GM03348 (cell line): ENCODE results near the gene STAT5B.
"Not testable (repeated sequence)": the region's sequence is repeated elsewhere in the genome, so short reads cannot be mapped to it uniquely, and the experiment has no call there.

Experiments used
- DNase-seq: peaks from one replicate; pipeline ENCODE4 v3.0.0; 2012; ENCODE audit warnings: low spot score

The STAT5B gene

DNA sequence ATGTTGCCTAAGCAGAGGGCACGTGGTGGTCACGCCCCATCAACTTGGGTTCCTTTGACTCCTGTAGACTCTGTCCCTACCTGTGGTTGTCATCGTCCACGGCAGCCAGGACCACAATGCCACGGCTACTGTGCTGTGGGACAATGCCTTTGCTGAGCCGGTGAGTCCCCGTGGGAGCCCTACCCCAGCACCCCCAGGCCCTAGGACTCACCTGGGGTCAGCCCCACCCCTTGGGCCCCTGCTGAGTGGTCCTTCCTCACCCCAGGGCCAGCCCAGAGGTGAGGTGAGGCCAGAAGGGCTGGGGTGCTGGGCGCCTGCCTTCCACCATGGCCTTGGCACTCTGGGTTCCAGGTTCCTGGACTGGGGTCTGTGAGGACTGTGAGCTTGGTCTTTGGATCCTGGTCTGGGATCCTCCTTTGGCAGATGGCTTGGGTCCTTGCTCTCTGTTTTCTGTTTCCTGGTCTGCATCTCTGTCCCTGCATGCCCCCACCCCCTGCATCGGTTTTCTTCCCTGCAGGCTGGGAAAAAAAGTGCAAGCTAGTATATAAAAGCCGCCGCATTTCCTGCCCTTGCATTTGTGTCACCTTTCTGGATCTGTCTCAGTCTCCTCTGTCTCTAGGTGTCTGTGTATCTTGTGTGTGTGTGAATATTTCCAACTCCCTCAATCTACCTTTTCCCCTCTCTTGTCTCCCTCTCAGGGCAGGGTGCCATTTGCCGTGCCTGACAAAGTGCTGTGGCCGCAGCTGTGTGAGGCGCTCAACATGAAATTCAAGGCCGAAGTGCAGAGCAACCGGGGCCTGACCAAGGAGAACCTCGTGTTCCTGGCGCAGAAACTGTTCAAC is 29.6 kb upstream of the STAT5B start:
- no peak for DNase-seq

GRCh38 chr17:42305031-42305330 is 28.8 kb upstream of the STAT5B start:
- not testable (repeated sequence) for DNase-seq

- no peak for DNase-seq
These were observed 28.2 kb upstream of the STAT5B start for GRCh38 chr17:42304187-42305030.

GRCh38 chr17:42303694-42304093 is 27.5 kb upstream of the STAT5B start:
- DNase-seq = no peak

DNA sequence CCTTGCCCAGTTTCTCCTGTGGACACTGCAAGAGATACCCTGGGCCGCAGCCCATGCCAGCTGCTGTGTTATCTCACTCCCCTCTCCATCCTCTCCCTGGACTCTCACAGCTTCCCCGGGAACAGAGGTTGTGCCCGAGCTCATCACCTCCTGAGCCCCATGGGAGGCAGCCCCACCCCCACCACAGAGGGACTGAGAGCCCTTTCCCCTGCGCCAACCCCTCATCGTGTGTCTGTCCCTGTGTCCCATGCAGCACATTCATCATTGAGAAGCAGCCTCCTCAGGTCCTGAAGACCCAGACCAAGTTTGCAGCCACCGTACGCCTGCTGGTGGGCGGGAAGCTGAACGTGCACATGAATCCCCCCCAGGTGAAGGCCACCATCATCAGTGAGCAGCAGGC is 24.8 kb upstream of the STAT5B start:
- DNase-seq = no peak

DNA sequence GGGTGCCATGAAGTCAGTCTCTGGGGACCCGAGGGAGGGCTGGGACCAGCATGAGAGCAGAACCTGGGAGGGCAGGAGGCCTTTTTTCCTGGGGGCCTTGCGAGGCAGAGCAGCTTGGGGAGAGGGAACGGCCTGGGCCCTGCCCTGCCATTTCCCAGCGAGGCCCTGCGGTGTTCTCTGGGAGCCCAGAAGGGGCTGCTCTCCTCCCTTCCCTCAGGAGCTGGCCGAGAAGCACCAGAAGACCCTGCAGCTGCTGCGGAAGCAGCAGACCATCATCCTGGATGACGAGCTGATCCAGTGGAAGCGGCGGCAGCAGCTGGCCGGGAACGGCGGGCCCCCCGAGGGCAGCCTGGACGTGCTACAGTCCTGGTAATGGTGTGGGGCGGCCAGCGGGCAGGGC is 23.7 kb upstream of the STAT5B start:
- DNase-seq = not testable (repeated sequence)

DNA sequence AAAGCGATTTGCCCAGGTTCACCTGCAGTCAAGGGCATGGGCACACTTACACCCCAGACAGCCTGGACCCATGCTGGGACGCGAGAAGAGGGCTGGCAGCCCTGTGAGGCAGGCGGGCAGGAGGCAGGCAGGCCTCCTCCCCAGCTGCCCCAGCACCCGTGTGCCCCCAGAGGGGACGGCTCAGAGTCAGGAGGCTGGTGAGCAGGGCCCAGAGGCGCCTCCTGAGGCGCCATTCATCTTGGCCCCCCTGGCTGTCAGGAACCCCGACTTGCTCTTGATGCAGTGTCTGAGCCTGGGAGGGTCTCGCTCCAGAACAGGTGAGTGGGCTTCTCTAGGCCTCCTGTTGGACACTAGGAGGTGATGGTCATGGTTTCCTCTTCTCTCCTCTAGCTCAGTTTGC is 23.2 kb upstream of the STAT5B start:
- not testable (repeated sequence) for DNase-seq

DNA sequence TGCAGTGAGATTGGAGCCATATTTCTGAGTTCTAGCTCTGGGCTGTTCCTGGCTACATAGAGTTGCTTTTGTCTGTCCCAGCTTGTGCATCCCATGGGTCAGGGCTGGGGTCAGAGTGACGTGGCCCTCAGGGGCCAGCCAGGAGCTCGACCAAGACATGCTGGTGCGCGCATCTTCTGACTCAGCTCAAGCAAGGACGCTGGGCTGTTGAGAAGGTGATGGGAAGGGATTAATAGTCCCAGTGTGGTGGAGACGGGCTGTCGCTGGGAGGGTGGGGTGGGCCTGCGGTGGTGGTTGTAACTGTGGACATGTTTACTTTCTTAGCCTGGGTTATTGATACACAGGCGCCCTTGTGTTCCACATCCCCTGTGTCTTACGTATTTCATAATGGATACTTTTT is 21.6 kb upstream of the STAT5B start:
- not testable (repeated sequence) for DNase-seq

DNA sequence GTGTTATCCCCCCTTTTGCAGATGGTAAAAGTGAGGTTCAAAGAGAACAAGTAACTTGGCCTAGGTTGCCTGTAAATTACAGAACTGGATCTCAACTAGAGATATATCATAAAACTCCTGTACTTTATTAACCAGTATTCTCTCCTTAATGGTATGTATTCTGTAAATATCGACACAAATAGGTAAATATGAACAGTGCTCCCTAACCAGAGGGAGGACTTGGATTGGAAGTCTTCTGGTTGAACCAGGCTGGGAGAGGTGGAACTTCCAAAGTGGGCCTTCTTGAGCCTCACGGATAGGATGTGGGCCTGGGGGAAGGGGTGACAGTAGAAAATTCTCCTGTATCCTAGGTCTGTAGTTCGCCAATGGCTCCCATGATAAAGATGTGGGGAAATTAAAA is 19.8 kb upstream of the STAT5B start:
- DNase-seq = no peak

GRCh38 chr17:42294469-42295398 is 18.5 kb upstream of the STAT5B start:
- DNase-seq = no peak

GRCh38 chr17:42291129-42291528 is 14.9 kb upstream of the STAT5B start:
- DNase-seq = no peak

GRCh38 chr17:42290577-42290976 is 14.4 kb upstream of the STAT5B start:
- DNase-seq = no peak

GRCh38 chr17:42289611-42290181 is 13.5 kb upstream of the STAT5B start:
- no peak for DNase-seq

GRCh38 chr17:42288803-42289610 is 12.8 kb upstream of the STAT5B start:
- no peak for DNase-seq

GRCh38 chr17:42287977-42288802 is 12.0 kb upstream of the STAT5B start, which contains the start of gene STAT5A:
STAT5A (plus strand) TSS chr17:42288498; CDS start chr17:42289412, 914 bp downstream.
- DNase-seq = peak; percentile 94

- DNase-seq = peak; percentile 69
These were observed 11.2 kb upstream of the STAT5B start for GRCh38 chr17:42287305-42287976.

DNA sequence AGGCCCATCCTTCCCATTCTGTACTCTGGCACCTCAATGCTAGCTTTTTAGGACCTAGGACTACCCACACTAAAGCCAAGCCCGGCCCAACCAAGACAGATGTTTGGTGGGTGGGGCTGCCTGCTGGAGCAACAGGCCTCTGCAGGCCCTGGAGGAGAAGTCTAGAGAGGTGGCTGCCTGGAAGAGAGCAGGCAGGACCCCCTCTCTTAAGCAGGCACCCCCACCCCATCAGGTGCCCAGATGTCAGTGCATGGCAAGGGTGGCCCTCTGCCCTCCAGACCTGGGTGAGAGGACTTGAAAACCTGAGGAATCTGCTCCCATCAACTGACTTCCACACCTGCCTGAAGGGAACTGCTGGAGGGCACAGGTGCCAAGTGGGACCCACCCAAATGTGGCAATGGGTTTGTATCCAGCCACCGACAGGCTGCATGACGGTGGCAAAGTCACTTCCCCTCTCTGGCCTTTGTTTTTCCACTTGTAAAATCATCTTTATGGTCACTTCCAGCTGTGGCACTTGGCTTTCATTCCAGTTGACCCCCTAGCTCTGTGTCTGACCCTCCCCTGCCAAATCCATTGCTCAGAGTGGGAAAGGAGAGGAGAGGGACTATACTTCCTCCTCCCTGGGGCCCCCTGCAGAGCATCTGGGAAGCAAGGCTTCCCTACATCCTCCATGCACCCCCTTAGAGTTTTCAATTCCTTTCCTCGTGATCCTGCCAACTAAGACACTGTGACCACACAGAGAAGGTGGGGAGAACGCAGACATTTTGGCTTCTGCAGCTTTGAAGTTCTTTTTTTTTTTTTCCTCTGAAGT is 10.4 kb upstream of the STAT5B start:
- DNase-seq = peak; percentile 37

DNA sequence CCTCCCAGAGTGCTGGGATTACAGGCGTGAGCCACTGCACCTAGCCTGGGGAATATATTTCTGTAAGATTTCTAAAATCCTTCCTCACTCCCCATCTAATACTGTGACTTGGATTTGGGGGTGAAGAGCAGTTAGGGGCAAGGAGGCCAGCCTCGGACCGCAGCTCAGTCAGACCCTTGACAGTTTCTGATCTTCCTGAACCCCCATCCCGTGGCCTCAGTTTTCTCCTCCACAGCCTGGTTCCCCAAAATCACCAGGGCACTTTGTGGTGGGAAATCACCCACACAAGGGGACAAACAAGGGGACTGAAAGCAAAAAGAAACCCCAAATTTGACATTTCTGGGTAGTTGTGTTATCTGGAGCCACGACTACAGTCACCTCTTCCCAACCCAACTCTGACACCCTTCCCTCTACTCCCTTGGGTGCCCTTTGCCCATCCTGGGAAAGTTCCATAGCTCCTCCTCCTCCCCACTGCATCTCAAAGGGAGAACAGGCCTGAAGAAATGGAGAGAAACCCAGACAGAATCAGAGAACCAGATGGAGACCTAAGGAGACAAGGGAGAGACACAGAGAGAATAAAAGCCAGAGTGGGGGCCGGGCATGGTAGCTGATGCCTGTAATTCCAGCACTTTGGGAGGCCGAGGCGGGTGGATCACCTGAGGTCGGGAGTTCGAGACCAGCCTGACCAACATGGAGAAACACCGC is 9.3 kb upstream of the STAT5B start:
- DNase-seq = no peak
